Measurements from ENCODE around the gene ARHGEF10L.

Gene ARHGEF10L

GRCh38 chr1:17585266-17585987, 45.9 kb downstream of the ARHGEF10L start:
- Histone ChIP-seq H3K27me3 (ENCODE audit: low read length) (no peaks in the 10 kb centered on the region), H4K20me1 (ENCODE audit: low read depth, low read length) (no peaks in the 10 kb centered on the region), H3K9me3 (ENCODE audit: insufficient read depth, low read length) (no peaks in the 10 kb centered on the region), H3K4me2 (ENCODE audit: low read depth, low read length, poor library complexity, severe bottlenecking) (no peak overlapping the region), H3K4me3 (ENCODE audit: insufficient read depth, low read length, poor library complexity, severe bottlenecking) (no peak overlapping the region), H2AFZ (ENCODE audit: low read depth, low read length, severe bottlenecking) (no peak overlapping the region), H3K79me2 (ENCODE audit: insufficient read depth, low read length) (no peaks in the 10 kb centered on the region), H3K9me2 (replicated peaks; ENCODE audit: insufficient read depth, low read length) (no peaks in the 10 kb centered on the region), H3K36me3 (ENCODE audit: low read length) (no peaks in the 10 kb centered on the region), H3F3A (ENCODE audit: insufficient read depth) (no peaks in the 10 kb centered on the region), H3K9ac (ENCODE audit: low read length) (no peak overlapping the region), H3K27ac (ENCODE audit: low read depth, low read length) (no peak overlapping the region)
- no peak for TF ChIP-seq EZH2phosphoT487 (conservative IDR thresholded peaks at IDR 0.05; ENCODE audit: low read length)

DNA sequence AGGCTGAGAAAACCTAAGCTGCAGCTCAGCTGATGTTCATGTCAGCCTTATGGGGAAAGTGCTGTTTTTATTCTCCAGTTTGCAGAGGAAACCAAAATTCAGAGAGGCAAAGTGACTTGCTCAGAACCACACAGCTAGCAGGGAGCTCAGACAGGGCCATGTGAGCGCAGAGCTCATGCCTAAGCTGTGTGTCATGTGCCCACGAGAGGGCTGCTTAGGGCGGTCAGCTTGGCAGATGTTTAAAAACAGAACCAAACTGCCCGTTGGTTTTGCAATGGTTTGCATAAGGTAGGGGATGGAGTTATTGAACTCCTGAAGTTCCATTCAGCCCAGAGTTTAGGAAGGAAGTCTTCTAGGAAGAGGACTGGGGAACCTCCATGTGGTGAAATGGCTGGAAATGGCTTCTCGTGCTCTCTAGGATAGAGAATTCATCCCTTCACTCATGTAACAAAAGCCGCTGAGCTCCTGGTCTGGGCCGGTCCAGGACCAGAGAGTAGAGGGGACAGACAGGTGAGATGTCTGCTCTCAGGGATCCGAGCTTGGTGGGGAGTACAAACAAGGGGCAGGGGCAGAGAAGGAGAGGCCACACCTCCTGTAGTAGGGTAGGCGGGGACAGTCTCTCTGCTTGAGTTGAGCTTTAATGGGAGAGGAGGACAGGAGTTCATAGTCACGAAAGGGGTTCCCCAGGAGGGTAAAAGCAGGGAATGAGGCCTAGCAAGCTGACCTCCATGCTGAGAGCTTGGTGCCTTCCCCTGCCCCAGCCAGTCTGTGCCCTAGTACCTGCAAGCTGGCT, 46.9 kb downstream of the ARHGEF10L start:
- no peak overlapping the region for H3K4me2 ChIP-seq (ENCODE audit: low read depth, low read length, poor library complexity, severe bottlenecking)
- H3K4me3 ChIP-seq (ENCODE audit: insufficient read depth, low read length, poor library complexity, severe bottlenecking), result no peak overlapping the region
- H3K27ac ChIP-seq (ENCODE audit: low read depth, low read length), result no peak overlapping the region
- no peak overlapping the region for H3K9ac ChIP-seq (ENCODE audit: low read length)
- H3K36me3 ChIP-seq (ENCODE audit: low read length), result no peaks in the 10 kb centered on the region
- H2AFZ ChIP-seq (ENCODE audit: low read depth, low read length, severe bottlenecking), result no peak overlapping the region
- no peaks in the 10 kb centered on the region for H3F3A ChIP-seq (ENCODE audit: insufficient read depth)
- H4K20me1 ChIP-seq (ENCODE audit: low read depth, low read length), result no peaks in the 10 kb centered on the region
- no peaks in the 10 kb centered on the region for H3K9me3 ChIP-seq (ENCODE audit: insufficient read depth, low read length)
- no peak for TF ChIP-seq EZH2phosphoT487 (conservative IDR thresholded peaks at IDR 0.05; ENCODE audit: low read length)
- TF ChIP-seq, protein P1, sequence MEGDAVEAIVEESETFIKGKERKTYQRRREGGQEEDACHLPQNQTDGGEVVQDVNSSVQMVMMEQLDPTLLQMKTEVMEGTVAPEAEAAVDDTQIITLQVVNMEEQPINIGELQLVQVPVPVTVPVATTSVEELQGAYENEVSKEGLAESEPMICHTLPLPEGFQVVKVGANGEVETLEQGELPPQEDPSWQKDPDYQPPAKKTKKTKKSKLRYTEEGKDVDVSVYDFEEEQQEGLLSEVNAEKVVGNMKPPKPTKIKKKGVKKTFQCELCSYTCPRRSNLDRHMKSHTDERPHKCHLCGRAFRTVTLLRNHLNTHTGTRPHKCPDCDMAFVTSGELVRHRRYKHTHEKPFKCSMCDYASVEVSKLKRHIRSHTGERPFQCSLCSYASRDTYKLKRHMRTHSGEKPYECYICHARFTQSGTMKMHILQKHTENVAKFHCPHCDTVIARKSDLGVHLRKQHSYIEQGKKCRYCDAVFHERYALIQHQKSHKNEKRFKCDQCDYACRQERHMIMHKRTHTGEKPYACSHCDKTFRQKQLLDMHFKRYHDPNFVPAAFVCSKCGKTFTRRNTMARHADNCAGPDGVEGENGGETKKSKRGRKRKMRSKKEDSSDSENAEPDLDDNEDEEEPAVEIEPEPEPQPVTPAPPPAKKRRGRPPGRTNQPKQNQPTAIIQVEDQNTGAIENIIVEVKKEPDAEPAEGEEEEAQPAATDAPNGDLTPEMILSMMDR (IDR thresholded peaks at IDR 0.05; ENCODE audit: insufficient read depth, low read length, poor library complexity, severe bottlenecking), result no peak
- H3K79me2 ChIP-seq (ENCODE audit: insufficient read depth, low read length), result no peaks in the 10 kb centered on the region
- no peaks in the 10 kb centered on the region for H3K27me3 ChIP-seq (ENCODE audit: low read length)
- H3K9me2 ChIP-seq (replicated peaks; ENCODE audit: insufficient read depth, low read length), result no peaks in the 10 kb centered on the region

GRCh38 chr1:17587693-17588047, 48.2 kb downstream of the ARHGEF10L start:
- no peaks in the 10 kb centered on the region for H3K27me3 ChIP-seq (ENCODE audit: low read length)
- H3K36me3 ChIP-seq (ENCODE audit: low read length), result no peaks in the 10 kb centered on the region
- H3K4me3 ChIP-seq (ENCODE audit: insufficient read depth, low read length, poor library complexity, severe bottlenecking), result no peak overlapping the region
- no peaks in the 10 kb centered on the region for H3K9me3 ChIP-seq (ENCODE audit: insufficient read depth, low read length)
- H3K9ac ChIP-seq (ENCODE audit: low read length), result no peak overlapping the region
- no peaks in the 10 kb centered on the region for H4K20me1 ChIP-seq (ENCODE audit: low read depth, low read length)
- no peak overlapping the region for H3K27ac ChIP-seq (ENCODE audit: low read depth, low read length)
- no peak overlapping the region for H2AFZ ChIP-seq (ENCODE audit: low read depth, low read length, severe bottlenecking)
- no peaks in the 10 kb centered on the region for H3F3A ChIP-seq (ENCODE audit: insufficient read depth)
- H3K4me2 ChIP-seq (ENCODE audit: low read depth, low read length, poor library complexity, severe bottlenecking), result no peak overlapping the region
- no peaks in the 10 kb centered on the region for H3K79me2 ChIP-seq (ENCODE audit: insufficient read depth, low read length)
- no peak for TF ChIP-seq EZH2phosphoT487 (conservative IDR thresholded peaks at IDR 0.05; ENCODE audit: low read length)
- TF ChIP-seq, protein P1 (IDR thresholded peaks at IDR 0.05; ENCODE audit: insufficient read depth, low read length, poor library complexity, severe bottlenecking), result no peak
- no peaks in the 10 kb centered on the region for H3K9me2 ChIP-seq (replicated peaks; ENCODE audit: insufficient read depth, low read length)
